SK-N-SH (cell line): ENCODE results near the gene SLC34A3. TPM values are rescaled to one million over a fixed set of nuclear protein-coding genes. Genes with fewer than 3 reads are reported as not detected.

Experiments
- CTCF ChIA-PET: fragments of 300-600, 350-600 bp; formaldehyde crosslinking; extraction: SDS; loops from one replicate; lab custom pipeline; 2021; lab: Yijun Ruan, JAX
- POLR2A ChIA-PET: fragments of 350-600 bp; sonication (Branson Sonifier 250); formaldehyde crosslinking; extraction: SDS; loops from one replicate; lab custom pipeline; 2020; ENCODE audit warnings: antibody characterized with exemption, inconsistent platforms; lab: Yijun Ruan, JAX
- DNase-seq: peaks from one replicate; pipeline ENCODE4 v3.0.0; 2012
- H2AFZ ChIP-seq: fragments of 200-600 bp; sonication (generic); 2 replicates; pipeline ENCODE4 v1.8.1; 2016; ENCODE audit warnings: antibody characterized with exemption, mild to moderate bottlenecking, low read depth
- H3F3A ChIP-seq: fragments of 200-600 bp; sonication (generic); replicated peaks from 2 replicates; pipeline ENCODE3; 2016; ENCODE audit warnings: antibody characterized with exemption, mild to moderate bottlenecking; ENCODE audit not compliant: insufficient read depth
- H3K27ac ChIP-seq, 2 experiments: fragments of 200-500 bp in 1 of 2; fragments of 200-600 bp in 1 of 2; sonication (Bioruptor generic) in 1 of 2; sonication (generic), shearing (Covaris generic) in 1 of 2; 2 replicates each; pipeline versions ENCODE4 v1.5.1 to v1.6.1; 2014 to 2016; ENCODE audit warnings: low read depth in 2 of 2, inconsistent platforms in 1 of 2, low read length in 1 of 2, mild to moderate bottlenecking in 1 of 2, mixed read lengths in 1 of 2
- H3K27me3 ChIP-seq: fragments of 200-600 bp; sonication (generic), shearing (Covaris generic); 2 replicates; pipeline ENCODE4 v1.6.1; 2016; ENCODE audit warnings: mixed run types; ENCODE audit not compliant: insufficient read depth
- H3K36me3 ChIP-seq, 2 experiments: fragments of 200-500 bp in 1 of 2; fragments of 200-600 bp in 1 of 2; sonication (Bioruptor generic) in 1 of 2; sonication (generic) in 1 of 2; replicated peaks in 1 of 2; 2 replicates each; pipeline versions ENCODE3 to v1.5.1; 2014 to 2016; ENCODE audit warnings: low read length in 1 of 2, mild to moderate bottlenecking in 1 of 2; ENCODE audit not compliant: insufficient read depth in 2 of 2, control insufficient read depth in 1 of 2
- H3K4me1 ChIP-seq, 2 experiments: fragments of 200-500 bp in 1 of 2; fragments of 200-600 bp in 1 of 2; sonication (Bioruptor generic) in 1 of 2; sonication (generic), shearing (Covaris generic) in 1 of 2; 2 replicates each; pipeline versions ENCODE4 v1.5.1 to v1.6.1; 2014 to 2016; ENCODE audit warnings: low read depth in 1 of 2, low read length in 1 of 2, mixed run types in 1 of 2; ENCODE audit not compliant: insufficient read depth in 2 of 2, control insufficient read depth in 1 of 2
- H3K4me2 ChIP-seq: fragments of 200-600 bp; sonication (generic), shearing (Covaris generic); 2 replicates; pipeline ENCODE4 v1.6.1; 2017; ENCODE audit warnings: mixed run types
- H3K4me3 ChIP-seq, 2 experiments: fragments of 200-500 bp in 1 of 2; fragments of 200-600 bp in 1 of 2; sonication (Bioruptor generic) in 1 of 2; sonication (generic), shearing (Covaris generic) in 1 of 2; 2 replicates each; pipeline versions ENCODE4 v1.5.1 to v1.8.1; 2014 to 2016; ENCODE audit warnings: low read depth in 2 of 2, inconsistent platforms in 1 of 2, low read length in 1 of 2, mild to moderate bottlenecking in 1 of 2, mixed read lengths in 1 of 2, moderate library complexity in 1 of 2
- H3K79me2 ChIP-seq: fragments of 200-600 bp; sonication (generic); 2 replicates; pipeline ENCODE4 v1.8.1; 2017; ENCODE audit warnings: mild to moderate bottlenecking; ENCODE audit not compliant: insufficient read depth
- H3K9ac ChIP-seq: fragments of 200-600 bp; sonication (generic); 2 replicates; pipeline ENCODE4 v1.6.1; 2017; ENCODE audit warnings: mixed run types
- H3K9me2 ChIP-seq: fragments of 200-600 bp; sonication (generic); 2 replicates; pipeline ENCODE4 v1.6.1; 2017; ENCODE audit warnings: mixed run types
- H3K9me3 ChIP-seq: fragments of 200-600 bp; sonication (generic); 2 replicates; pipeline ENCODE4 v1.6.1; 2017; ENCODE audit warnings: mixed run types, mild to moderate bottlenecking, moderate library complexity
- H4K20me1 ChIP-seq: fragments of 200-600 bp; sonication (generic); 2 replicates; pipeline ENCODE4 v1.6.1; 2017; ENCODE audit warnings: mild to moderate bottlenecking, mixed run types; ENCODE audit not compliant: insufficient read depth
- CHD2 ChIP-seq: fragments of 150-350 bp; IDR thresholded peaks from 2 replicates; pipeline ENCODE4 v1.6.1; 2018; ENCODE audit warnings: low read length; ENCODE audit not compliant: partially characterized antibody
- CTCF ChIP-seq: fragments of 200-600 bp; sonication (generic); IDR thresholded peaks from 2 replicates; pipeline ENCODE4 v1.6.1; 2017; ENCODE audit warnings: antibody characterized with exemption, mild to moderate bottlenecking, moderate library complexity
- EP300 ChIP-seq, 2 experiments: IDR thresholded peaks; 2 replicates each; pipeline versions ENCODE4 v1.4.0 to v1.6.1; 2012; ENCODE audit warnings: borderline replicate concordance in 1 of 2, low read depth in 1 of 2, low read length in 1 of 2
- FOSL2 ChIP-seq: IDR thresholded peaks from 2 replicates; pipeline ENCODE4 v1.4.0; 2012; ENCODE audit warnings: low read depth, mild to moderate bottlenecking, moderate library complexity, borderline replicate concordance
- FOXM1 ChIP-seq: IDR thresholded peaks from 2 replicates; pipeline ENCODE4 v1.4.0; 2012; ENCODE audit warnings: low read depth, mild to moderate bottlenecking
- GABPA ChIP-seq: IDR thresholded peaks from 2 replicates; pipeline ENCODE4 v1.4.0; 2012; ENCODE audit warnings: low read depth, mild to moderate bottlenecking
- NFIC ChIP-seq: IDR thresholded peaks from 2 replicates; pipeline ENCODE4 v1.4.0; 2012; ENCODE audit warnings: borderline replicate concordance
- NRF1 ChIP-seq: IDR thresholded peaks from 2 replicates; pipeline ENCODE4 v1.6.1; 2012; ENCODE audit warnings: low read depth, mild to moderate bottlenecking, low read length
- PBX3 ChIP-seq: IDR thresholded peaks from 2 replicates; pipeline ENCODE4; 2012
- POLR2AphosphoS5 ChIP-seq: IDR thresholded peaks from 2 replicates; pipeline ENCODE4 v1.6.1; 2012; ENCODE audit warnings: low read depth, low read length
- RCOR1 ChIP-seq: fragments of 150-350 bp; IDR thresholded peaks from 2 replicates; pipeline ENCODE4 v1.6.1; 2017; ENCODE audit warnings: antibody characterized with exemption, low read length
- RFX5 ChIP-seq: IDR thresholded peaks from 2 replicates; pipeline ENCODE4 v1.6.1; 2012; ENCODE audit warnings: mild to moderate bottlenecking, improper control_type of control experiment, low read length
- SIN3A ChIP-seq: IDR thresholded peaks from 2 replicates; pipeline ENCODE4 v1.6.1; 2012; ENCODE audit warnings: low read depth, mild to moderate bottlenecking, low read length, moderate library complexity, borderline replicate concordance
- TCF12 ChIP-seq: IDR thresholded peaks from 2 replicates; pipeline ENCODE4 v1.4.0; 2012
- USF1 ChIP-seq: IDR thresholded peaks from 2 replicates; pipeline ENCODE4 v1.4.0; 2012; ENCODE audit warnings: low read depth, borderline replicate concordance
- USF2 ChIP-seq: fragments of 150-350 bp; IDR thresholded peaks from 2 replicates; pipeline ENCODE4 v1.6.1; 2017; ENCODE audit warnings: antibody characterized with exemption, low read length, low read depth, borderline replicate concordance
- ZBTB33 ChIP-seq: IDR thresholded peaks from 2 replicates; pipeline ENCODE4 v1.4.0; 2012; ENCODE audit warnings: low read depth, borderline replicate concordance
- WGBS: methylation state at CpG from one replicate; pipeline ENCODE4 v1.1.6; 2017; ENCODE audit warnings: low lambda C conversion rate; 5-methylcytosine and 5-hydroxymethylcytosine counted together
- polyA plus RNA-seq, 3 experiments: library from polyadenylated mRNA; depleted of rRNA; stranded (reverse); fragments of >200 nt; gene quantifications; 2 replicates each; pipeline ENCODE4 v1.2.3, GENCODE V29; 2012

Gene SLC34A3
- polyA plus RNA-seq, 1 of the 3 experiments (the other 2 are of a cell fraction) = not detected

GRCh38 chr9:137235424-137236237 is 4.9 kb downstream of the SLC34A3 start:
- Histone ChIP-seq H3K9ac (no peak overlapping the region), H3K79me2 (peaks cover 27% of the 10 kb centered on the region), H3K4me3 (no peak overlapping the region), H4K20me1 (no peaks in the 10 kb centered on the region), H3K4me1 (peaks cover 9 to 22% of the 10 kb centered on the region in 2 experiments; a peak in 2 of 4 replicates), H3K27me3 (no peaks in the 10 kb centered on the region), H3K9me2 (no peaks in the 10 kb centered on the region), H3K27ac (no peak overlapping the region), H3K4me2 (no peak overlapping the region), H3K9me3 (no peaks in the 10 kb centered on the region), H3K36me3 (no peaks in the 10 kb centered on the region), H3F3A (peaks cover 9% of the 10 kb centered on the region), H2AFZ (no peak overlapping the region)
- no peak for DNase-seq
- ChIA-PET POLR2A (interaction anchor here (1.0 to 1.3 kb wide), 4 partner anchors 18 to 187 kb away, joined by 3 to 4 read pairs (median 3); partner anchors contain the start of genes EXD3 and NOXA1), CTCF (interaction anchor here (1.0 to 4.5 kb wide), 37 partner anchors 11 to 426 kb away, joined by 3 to 95 read pairs (median 6); partner anchors contain the start of genes ANAPC2, CYSRT1, DPP7 and GRIN1)
- TF ChIP-seq FOXM1 (no peak), USF1 (no peak), RFX5 (no peak), ZBTB33 (no peak), TCF12 (no peak), SIN3A (no peak), NRF1 (no peak), PBX3 (no peak), FOSL2 (no peak), USF2 (no peak), NFIC (no peak), CHD2 (no peak), CTCF (no peak), EP300 (IDR thresholded peaks at IDR 0.05; ENCODE audit: borderline replicate concordance in 1 of 2, low read depth in 1 of 2, low read length in 1 of 2) (no peak), GABPA (no peak), RCOR1 (no peak), POLR2AphosphoS5 (no peak)
- 89% methylated on average over 7 of the region's 35 CpGs for WGBS
